B cell (primary cell): Measurements from ENCODE around the gene HOATZ.

Experiments
- CTCF ChIP-seq: fragments of 200-600 bp; IDR thresholded peaks from one replicate; pipeline ENCODE4 v1.8.0; 2022; ENCODE audit warnings: antibody characterized with exemption, mild to moderate bottlenecking
- EZH2 ChIP-seq: IDR thresholded peaks from 2 replicates; pipeline ENCODE4 v1.6.1; 2012; ENCODE audit warnings: borderline replicate concordance, low read depth, mild to moderate bottlenecking, moderate library complexity, low read length; ENCODE audit not compliant: insufficient read depth, poor library complexity, severe bottlenecking

GRCh38 chr11:111531136-111531535 lies 16.6 kb downstream of the HOATZ start:
- no peak for TF ChIP-seq CTCF
- TF ChIP-seq EZH2 = no peak
